Loucy (cell line): Measurements from ENCODE around the gene APLP2.

Experiments used
- EZH2phosphoT487 ChIP-seq: fragments of 200-600 bp; IDR thresholded peaks from 2 replicates; pipeline ENCODE4 v1.6.1; 2018; ENCODE audit warnings: antibody characterized with exemption, mild to moderate bottlenecking, moderate library complexity, borderline replicate concordance
- TF ChIP-seq, protein P1 (sequence below): fragments of 200-600 bp; sonication (generic); conservative IDR thresholded peaks from 2 replicates; pipeline ENCODE4 v1.5.1; 2014; ENCODE audit warnings: mild to moderate bottlenecking, antibody characterized with exemption, low read length

DNA sequence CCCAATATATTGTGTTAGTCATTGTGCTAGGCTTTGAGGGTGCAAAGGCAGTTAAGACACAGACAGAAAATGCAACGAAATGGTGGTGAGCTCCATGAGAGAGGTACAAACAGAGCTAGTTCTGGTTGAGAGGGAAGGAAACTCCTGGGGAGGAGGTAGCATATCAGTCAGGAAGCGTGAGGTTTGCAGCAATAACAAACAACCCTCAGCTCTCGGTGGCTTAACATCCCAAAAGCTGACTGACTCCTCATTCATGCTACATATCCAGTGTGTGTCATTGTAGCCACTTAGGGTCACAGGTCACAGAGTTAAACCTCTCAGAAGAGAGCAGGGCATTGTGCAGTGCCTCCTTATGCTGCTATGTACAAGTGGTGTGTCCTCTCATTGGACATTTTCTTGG is 88.1 kb downstream of the APLP2 start:
- TF ChIP-seq, protein P1, sequence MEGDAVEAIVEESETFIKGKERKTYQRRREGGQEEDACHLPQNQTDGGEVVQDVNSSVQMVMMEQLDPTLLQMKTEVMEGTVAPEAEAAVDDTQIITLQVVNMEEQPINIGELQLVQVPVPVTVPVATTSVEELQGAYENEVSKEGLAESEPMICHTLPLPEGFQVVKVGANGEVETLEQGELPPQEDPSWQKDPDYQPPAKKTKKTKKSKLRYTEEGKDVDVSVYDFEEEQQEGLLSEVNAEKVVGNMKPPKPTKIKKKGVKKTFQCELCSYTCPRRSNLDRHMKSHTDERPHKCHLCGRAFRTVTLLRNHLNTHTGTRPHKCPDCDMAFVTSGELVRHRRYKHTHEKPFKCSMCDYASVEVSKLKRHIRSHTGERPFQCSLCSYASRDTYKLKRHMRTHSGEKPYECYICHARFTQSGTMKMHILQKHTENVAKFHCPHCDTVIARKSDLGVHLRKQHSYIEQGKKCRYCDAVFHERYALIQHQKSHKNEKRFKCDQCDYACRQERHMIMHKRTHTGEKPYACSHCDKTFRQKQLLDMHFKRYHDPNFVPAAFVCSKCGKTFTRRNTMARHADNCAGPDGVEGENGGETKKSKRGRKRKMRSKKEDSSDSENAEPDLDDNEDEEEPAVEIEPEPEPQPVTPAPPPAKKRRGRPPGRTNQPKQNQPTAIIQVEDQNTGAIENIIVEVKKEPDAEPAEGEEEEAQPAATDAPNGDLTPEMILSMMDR = no peak
- no peak for TF ChIP-seq EZH2phosphoT487
